GM19193 (cell line): ENCODE results near the gene SSBP1.

Experiments used
- POLR2A ChIP-seq: IDR thresholded peaks from 4 replicates; pipeline ENCODE4 v1.6.1; 2011; ENCODE audit not compliant: insufficient read depth, insufficient read length; ENCODE audit errors: extremely low read depth

The SSBP1 gene, protein sequence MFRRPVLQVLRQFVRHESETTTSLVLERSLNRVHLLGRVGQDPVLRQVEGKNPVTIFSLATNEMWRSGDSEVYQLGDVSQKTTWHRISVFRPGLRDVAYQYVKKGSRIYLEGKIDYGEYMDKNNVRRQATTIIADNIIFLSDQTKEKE

DNA sequence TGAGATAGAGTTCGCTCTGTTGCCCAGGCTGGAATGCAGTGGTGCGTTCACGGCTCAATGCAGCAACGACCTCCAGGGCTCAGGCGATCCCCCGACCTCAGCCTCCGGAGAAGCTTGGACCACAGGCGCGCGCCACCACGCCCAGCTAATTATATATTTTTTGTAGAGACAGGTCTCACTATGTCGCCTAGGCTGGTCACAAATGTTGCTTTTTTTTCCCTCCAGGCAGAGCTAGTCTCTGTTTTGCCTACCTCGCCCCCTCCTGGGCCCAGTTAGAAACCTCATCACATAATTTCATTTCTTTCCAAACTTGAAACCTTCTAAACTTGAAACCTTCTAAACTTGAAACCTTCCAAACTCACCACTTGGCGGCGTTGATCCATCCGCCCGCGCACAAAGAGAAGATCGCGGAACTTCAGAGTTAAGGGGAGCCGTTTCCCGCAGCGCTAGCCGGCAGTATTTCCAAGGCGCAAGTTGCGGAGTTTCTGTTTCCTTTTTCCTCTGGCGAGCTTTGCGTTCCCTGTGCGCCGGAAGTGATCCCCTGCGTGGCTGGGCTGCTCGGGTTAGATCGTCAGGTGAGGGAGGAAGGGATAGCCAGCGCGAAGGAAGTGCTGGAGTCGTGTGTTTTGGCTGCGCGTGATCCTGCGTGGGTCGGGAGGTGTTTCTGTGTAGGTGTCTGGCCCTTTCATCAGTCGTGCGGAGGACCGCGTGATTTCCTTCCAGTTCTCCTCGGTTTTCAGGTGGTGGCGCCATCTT lies at the start of gene SSBP1:
TSS of gene SSBP1 (plus strand) at position 523 of the 756 bp plus-strand sequence. CDS start 809 bp downstream, outside the sequence.
- peak; percentile 94 for TF ChIP-seq POLR2A

DNA sequence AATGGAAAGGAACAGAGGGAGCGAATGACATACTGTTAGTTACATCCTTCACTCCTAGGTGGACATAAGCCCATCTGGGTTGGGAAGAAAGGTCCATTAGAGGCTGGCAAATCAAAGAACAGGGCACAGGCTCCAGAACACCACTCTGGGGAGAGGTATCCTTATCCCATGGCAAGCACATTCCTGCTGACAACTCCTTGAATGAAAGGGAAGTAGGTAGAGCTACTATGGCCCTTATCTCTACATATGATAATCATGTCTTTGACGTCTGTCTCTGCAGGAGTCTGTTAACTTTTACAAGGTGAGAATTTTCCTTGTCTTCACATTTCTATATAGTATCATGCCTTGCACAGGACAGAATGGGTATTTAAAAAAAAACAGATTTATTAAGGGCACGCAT lies 46.6 kb upstream of the SSBP1 start:
- TF ChIP-seq POLR2A, result no peak

DNA sequence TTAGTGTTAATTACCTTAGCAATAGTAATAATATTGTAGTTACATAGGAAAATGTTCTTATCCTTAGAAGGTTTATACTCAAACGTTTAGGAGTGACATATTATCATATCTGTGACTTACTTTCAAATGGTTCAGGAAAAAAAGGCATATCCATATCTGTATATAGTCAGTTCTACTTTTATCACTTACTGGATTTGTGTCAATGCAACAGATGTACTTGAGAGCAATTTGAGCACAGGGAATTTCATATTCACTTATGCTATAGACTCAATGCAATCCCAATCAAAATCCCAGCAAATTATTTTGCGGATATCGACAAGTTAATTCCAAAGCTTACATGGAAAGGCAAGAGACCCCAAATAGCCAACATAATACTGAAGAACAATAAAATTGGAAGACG lies 46.2 kb upstream of the SSBP1 start:
- no peak for TF ChIP-seq POLR2A

DNA sequence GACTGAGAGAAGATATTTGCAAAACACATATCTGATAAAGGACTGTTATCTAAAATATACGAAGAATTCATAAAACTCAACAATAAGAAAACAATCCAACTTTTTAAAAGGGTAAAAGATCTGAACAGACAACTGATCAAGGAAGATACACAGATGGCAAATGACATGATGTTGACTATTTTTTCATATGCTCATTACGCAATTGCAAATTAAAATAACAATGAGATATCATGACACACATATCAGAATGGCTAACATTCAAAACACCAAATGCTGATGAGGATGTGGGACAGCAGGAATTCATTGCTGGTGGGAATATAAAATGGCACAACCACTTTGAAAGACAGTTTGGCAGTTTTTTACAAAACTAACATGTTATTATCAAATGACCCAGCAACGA lies 45.1 kb upstream of the SSBP1 start:
- no peak for TF ChIP-seq POLR2A

DNA sequence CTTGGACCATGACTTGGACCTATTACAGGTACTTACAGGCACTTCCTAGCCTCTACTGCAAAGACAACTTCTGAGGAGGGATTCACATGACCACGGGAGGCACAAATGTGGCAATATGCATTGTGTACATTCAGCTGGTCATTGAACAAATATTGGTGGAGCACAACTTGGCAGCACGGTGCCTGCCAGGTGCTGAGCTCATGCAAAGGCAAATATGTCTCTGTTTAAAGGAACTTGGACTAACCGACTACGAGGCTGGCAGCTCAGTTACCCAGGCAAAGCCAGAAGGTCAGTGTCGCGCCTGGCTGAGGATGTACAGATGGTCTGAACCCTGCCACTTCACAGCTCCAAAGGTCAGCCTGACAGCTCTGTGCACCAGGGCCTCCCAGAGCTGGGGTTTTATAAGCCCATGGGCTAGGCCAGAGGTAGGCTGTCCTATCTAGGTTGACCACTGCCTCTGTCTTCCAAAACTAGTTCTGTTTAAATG lies 42.3 kb upstream of the SSBP1 start:
- TF ChIP-seq POLR2A, result no peak

DNA sequence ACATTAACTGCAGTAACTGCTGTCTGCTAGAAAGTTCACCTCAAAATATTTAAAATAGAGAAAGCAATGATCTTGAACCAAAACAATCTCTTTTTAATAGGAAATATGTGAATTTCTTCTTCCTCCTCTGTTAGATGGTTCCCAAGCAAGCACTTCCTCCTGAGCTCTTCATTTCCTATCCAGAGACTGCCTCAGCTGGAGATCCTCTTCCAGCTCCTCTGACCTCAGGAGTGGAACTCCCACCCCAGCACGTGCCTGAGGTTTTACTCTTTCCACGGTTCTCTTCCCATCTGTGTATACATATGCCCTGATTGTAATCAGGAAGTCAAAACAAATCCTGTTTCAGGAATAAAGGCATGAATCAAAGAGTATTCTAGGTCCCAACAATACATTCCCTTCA lies 41.8 kb upstream of the SSBP1 start:
- no peak for TF ChIP-seq POLR2A

DNA sequence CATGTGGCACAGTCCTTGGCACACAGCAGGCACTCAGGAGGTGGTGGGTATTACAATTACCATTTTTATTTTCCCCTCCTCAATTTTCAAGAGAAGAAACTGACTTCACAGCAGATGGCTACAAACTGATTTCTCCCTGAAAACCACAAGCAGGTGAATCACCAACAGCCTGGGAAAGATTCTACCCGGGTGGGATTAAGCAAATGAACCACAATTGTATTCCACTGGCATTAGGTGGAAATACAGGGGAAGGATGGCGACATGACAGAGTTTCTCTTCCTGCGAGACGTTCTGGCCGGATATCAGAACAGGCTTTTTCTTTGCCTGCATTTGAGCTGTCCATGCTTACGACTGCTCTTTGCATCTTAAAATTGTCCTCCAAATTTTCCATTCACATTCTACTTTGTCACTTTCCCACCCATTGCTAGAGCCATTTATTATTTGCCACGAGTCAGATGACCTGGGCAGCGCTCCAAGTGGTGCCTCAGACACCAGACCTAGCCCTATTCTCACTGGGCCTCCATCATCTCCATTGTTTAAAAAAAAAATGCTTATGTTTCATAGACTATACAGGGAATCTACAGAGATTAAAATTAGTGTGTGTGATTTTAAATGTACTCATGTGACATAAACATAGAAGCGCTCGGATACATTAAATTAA lies 40.8 kb upstream of the SSBP1 start:
- no peak for TF ChIP-seq POLR2A

DNA sequence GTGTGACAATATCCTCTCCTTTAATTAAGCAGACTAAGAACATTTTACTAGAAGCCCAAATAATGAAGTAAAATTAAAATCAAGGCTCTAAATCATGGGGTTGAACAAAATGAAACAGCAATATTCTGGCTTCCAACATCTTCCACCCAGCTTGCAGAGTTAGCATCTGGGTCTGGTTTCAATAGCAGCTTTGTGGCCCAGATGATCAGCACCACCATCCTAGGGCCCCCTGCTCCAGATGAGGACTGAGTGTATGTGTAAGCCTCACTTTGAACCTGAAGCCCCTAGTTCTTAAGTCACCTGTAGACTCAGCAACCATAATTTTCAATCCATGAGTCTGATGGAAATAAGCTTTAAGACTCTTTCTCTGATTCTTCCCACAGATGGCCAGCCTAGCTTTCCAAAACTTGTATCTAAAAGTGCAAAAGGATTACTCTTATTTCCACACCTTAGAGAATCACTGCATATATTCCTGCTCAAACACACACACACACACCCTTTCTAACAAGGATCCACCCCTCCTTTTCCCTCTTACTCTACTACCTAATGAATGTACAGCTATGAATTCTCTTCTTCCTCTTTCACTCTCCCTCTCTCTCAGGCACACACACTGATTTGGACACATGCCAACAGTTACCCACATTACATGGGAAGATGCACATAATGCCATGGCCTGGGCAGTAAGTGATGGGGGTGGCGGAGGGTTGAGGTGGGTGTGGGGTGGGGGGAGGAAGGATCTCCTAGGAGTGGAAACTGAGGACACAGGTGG lies 39.7 kb upstream of the SSBP1 start:
- no peak for TF ChIP-seq POLR2A

DNA sequence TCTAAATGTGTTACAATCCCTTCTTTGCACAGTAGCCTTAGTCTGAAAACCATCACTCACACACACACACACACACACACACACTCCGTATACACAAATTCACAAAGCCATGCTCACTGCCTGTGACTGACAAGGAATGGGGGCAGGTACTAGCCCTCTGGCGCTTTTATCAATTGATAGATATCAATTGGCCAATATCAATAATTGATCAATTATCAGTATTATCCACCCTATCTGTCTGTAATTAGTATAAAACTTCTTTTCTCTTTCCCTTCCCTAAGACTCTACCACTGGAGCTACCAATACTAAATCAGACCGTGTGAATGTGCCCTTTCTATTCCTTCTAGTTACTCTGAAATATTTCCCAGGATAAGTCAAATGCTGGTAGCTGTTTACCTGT lies 38.3 kb upstream of the SSBP1 start:
- TF ChIP-seq POLR2A, result no peak

DNA sequence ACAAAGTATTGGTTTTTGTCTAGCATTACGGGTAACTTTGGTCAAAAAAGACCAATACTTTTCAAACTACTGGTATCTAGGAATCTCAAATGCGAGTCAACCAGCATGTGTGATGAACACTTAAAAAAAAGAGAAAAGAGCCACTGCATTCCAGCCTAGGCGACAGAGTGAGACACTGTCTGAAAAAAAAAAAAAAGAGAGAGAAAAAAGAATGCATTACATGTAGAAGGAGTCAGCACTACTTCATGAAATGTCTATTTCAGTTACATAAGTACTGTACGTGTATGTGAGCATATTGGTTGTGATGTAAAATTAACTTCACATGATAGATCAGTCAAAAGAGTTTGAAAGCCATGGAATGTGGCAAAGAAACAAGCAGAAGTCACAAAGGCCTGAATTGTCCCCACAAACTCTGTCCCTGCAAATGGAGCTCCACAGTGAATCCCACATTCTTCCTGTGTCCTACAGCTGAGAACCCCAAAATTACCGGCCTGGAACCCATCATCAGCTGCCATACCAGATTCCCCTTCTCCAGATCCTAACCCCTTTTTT lies 37.8 kb upstream of the SSBP1 start:
- TF ChIP-seq POLR2A, result no peak

DNA sequence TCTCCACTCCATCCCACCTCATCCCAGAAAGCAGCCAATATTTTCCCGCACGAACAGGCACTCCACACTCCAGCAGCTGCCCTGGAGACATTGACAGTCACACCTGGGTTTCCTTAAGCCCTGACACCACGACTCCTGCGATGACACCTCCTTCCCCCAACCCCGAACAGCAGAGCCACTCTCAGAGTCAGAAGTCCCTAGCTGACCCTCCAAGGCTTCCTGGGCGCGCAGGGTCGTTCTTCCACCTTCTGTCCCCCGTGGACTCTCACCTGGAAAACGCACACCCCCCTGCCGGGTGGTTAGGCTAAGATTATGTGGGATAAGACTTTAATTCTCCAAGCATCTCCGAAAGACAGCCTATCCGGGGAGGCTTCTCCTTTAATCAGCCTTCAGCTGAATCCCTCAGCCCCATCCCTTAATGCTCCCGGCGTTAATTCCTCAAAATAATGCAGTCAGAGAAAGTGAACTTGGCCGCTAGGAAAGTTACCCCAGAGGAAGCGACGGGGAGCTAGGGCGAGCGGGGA lies 37.2 kb upstream of the SSBP1 start:
- TF ChIP-seq POLR2A, result no peak

DNA sequence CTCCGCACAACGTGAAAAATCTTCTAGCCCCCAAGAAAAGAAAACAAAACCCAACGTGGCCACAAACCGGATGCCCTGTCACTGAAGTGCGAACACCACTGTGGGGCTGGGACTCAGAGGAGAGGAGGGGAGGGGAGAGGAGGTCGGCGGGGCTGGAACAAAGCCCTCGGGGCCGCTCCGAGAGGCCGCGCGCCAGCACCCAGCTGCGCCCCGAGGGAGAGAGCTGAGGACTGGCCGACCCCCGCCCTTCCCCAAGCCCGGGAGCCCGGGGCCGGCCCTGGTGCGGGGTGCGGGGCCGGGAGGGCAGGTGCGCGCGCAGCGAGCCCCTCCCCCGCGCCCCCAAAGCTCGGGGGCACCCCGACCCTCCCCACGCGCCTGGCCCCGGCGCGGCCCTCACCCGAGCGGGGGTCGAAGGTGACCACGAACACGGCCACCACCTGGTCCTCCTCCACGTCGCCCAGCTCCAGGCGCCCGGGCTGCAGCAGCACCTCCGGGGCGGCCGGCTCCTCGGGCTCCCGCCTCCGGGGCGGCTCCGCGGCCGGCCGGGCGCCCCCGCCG lies 36.6 kb upstream of the SSBP1 start:
- peak; percentile 56 for TF ChIP-seq POLR2A

DNA sequence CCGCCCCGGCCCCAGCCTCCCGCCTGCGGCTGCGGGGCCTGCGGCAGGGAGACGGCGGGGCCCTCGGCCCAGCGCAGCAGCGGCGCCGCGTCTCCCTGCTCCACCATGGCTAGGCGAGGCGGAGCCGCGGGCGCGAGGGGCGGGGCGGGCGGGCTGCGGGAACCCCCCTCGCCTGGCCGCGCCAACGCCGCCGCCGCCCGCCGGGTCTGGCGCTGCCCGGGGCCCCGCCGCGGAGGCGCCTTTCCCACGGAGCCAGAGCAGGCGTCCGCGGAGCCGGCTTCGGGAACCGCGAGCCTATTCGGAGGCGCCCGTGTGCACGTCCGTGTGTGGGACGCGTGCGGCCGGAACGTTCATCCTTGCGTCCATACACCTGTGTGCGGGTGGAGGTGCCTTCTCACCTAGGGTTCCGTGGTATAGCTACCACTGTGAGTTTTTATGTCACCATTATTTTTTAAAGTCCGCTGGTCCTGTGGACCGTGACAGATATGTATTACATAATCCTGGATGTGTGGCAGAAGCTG lies 36.1 kb upstream of the SSBP1 start, which contains the start of gene DENND11:
TSS of gene DENND11 (minus strand) at position 120 of the 521 bp plus-strand sequence. CDS start at position 107, 13 bp downstream.
- TF ChIP-seq POLR2A, result peak; percentile 53

DNA sequence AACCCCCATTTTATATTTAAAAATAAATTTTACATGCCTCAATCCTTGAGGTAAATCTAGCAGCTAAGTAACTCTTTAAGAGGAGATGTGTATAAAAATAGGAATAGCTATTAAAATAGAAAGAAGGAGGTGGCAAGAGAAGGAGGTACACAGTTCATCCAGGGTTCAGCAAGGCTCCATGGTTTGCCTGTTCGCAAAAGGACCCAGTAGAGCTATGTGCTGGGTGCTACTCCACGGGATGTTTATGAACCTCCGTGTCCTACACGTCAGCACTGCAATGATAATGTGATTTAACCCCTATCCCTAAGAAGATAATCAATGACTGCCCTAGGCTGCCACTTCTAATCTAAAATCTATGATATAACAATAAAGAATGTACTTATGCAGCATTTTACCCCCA lies 35.3 kb upstream of the SSBP1 start:
- no peak for TF ChIP-seq POLR2A
